HG03108 (cell line): ENCODE data around the gene CEP120.
"Not testable (repeated sequence)": the region's sequence is repeated elsewhere in the genome, so short reads cannot be mapped to it uniquely, and the experiment has no call there.

Experiments used
- ATAC-seq: cut with Tn5 transposase; IDR thresholded peaks from one replicate; pipeline ENCODE4 v1.9.1; 2021; ENCODE audit warnings: moderate library complexity; ENCODE audit not compliant: unreplicated experiment

Gene CEP120

GRCh38 chr5:123439709-123440108 lies 16.5 kb upstream of the CEP120 start:
- ATAC-seq: no peak

GRCh38 chr5:123438902-123439301 lies 15.7 kb upstream of the CEP120 start:
- no peak for ATAC-seq

- ATAC-seq: peak; percentile 56
These were observed 15.0 kb upstream of the CEP120 start for GRCh38 chr5:123438244-123438643.

- ATAC-seq: no peak
These were observed 13.0 kb upstream of the CEP120 start for GRCh38 chr5:123436201-123436600.

GRCh38 chr5:123434796-123435195 lies 11.6 kb upstream of the CEP120 start:
- ATAC-seq: no peak

GRCh38 chr5:123433596-123433995 lies 10.4 kb upstream of the CEP120 start:
- no peak for ATAC-seq

GRCh38 chr5:123430441-123430840 lies 7.2 kb upstream of the CEP120 start:
- ATAC-seq: not testable (repeated sequence)

GRCh38 chr5:123429993-123430392 lies 6.8 kb upstream of the CEP120 start:
- ATAC-seq: no peak

- no peak for ATAC-seq
These were observed 6.2 kb upstream of the CEP120 start for GRCh38 chr5:123429221-123429954.

GRCh38 chr5:123428521-123429220 lies 5.5 kb upstream of the CEP120 start:
- ATAC-seq: no peak

- ATAC-seq: no peak
These were observed 4.1 kb upstream of the CEP120 start for GRCh38 chr5:123427281-123427680.

GRCh38 chr5:123425431-123425830 lies 2.2 kb upstream of the CEP120 start:
- no peak for ATAC-seq

- ATAC-seq: peak; percentile 3
These were observed 548 bp downstream of the CEP120 start for GRCh38 chr5:123422433-123423277.

GRCh38 chr5:123421773-123422172 lies 1.4 kb downstream of the CEP120 start:
- ATAC-seq: no peak

- ATAC-seq: no peak
These were observed 8.2 kb downstream of the CEP120 start for GRCh38 chr5:123414974-123415373.

- ATAC-seq: no peak
These were observed 11.0 kb downstream of the CEP120 start for GRCh38 chr5:123412206-123412605.

- ATAC-seq: not testable (repeated sequence)
These were observed 21.2 kb downstream of the CEP120 start for GRCh38 chr5:123401999-123402398.

GRCh38 chr5:123401320-123401719 lies 21.9 kb downstream of the CEP120 start:
- ATAC-seq: no peak

GRCh38 chr5:123400870-123401291 lies 22.3 kb downstream of the CEP120 start:
- not testable (repeated sequence) for ATAC-seq

GRCh38 chr5:123398058-123398733 lies 25.0 kb downstream of the CEP120 start:
- no peak for ATAC-seq

- no peak for ATAC-seq
These were observed 25.7 kb downstream of the CEP120 start for GRCh38 chr5:123397538-123397937.
